NCI-H1048 (cell line): ENCODE measurements around the gene LMO4.

ENCODE experiments used
- DNase-seq: peaks from one replicate; lab custom pipeline; 2025; lab: John Stamatoyannopoulos, UW

Gene LMO4, protein sequence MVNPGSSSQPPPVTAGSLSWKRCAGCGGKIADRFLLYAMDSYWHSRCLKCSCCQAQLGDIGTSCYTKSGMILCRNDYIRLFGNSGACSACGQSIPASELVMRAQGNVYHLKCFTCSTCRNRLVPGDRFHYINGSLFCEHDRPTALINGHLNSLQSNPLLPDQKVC

DNA sequence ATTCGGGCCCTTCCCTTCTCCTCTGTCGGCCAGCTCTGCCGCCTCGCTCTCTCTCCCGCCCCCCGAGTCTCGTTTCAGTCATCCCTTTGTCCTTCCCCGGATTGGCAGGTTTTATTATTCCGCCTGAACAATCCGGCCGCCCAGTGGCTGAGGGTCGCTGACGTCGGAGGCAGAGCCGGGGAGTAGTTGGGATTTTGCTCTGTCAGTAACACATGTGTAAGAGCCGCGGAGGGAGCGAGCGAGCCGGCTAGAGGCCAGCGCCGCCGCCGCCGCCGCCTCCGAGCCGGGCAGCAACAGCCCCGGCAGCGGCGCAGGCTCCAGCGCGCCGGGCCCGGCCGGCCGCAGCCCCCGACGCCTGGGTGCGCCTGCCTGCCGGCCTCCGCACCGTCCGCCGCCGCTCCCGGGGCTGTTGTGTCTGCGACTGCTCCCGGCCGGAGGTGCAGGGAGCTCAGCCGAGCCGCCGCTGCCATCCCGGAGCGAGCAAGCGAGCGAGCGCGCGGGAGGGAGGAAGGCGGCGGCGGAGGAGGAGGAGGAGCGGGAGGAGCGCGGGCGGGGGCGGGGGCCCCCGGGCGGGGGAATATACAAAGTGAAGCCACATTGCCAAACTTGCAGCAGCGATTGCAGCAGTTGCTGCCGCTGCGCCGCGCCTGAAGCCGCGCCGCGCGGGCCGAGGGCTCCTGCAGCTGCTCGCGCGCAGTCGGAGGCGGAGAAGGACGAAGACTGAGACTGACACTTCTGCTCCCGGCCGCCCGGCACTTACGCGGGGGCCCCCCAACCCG lies at the start of gene LMO4:
Gene LMO4 (plus strand): TSS at position 609 of the 779 bp plus-strand sequence. CDS start 3,136 bp downstream, outside the sequence.
- DNase-seq: peak; percentile 94

DNA sequence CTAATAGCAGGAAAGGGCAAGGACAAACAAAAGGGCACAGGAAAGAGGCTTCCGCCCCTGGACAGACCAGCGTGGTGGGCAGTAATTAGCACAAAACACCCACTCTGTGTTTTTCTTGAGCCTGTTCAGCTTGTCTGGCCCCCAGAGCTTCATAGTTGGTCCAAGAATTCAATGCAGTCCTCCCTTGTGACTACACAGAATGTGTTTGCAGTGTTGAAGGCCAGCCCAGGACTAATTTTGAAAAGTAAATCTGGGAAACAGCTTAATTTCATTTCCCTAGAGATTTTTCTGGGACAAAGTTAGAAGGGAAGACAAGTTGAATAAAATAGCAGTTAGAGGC lies 49.2 kb upstream of the LMO4 start:
- DNase-seq: no peak

DNA sequence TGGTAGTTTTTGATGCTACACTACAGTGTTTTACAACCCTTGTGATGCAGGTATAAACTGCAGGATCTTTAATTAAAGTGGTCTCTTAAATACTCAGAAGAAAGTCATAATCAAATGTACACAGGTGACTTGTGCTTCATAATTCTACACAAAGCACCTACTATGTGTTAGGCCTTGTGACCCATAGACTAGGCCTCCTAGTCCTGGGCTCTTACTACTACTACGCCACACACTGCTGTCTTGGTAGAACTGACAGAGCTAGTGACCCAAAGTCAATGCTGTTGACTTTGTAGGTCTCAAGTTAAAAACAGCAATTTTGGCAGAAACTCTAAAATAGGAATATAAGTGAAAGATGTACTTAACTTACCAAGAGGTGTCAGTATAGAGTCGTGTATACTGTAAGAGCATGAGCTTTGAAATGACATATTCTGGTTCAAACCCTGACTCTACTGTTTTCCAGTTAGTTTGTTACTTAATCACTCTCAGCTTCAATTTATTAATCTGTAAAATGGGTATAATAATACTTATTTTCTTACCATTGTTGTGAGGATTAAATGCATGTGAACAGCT lies 48.6 kb upstream of the LMO4 start:
- DNase-seq: no peak

DNA sequence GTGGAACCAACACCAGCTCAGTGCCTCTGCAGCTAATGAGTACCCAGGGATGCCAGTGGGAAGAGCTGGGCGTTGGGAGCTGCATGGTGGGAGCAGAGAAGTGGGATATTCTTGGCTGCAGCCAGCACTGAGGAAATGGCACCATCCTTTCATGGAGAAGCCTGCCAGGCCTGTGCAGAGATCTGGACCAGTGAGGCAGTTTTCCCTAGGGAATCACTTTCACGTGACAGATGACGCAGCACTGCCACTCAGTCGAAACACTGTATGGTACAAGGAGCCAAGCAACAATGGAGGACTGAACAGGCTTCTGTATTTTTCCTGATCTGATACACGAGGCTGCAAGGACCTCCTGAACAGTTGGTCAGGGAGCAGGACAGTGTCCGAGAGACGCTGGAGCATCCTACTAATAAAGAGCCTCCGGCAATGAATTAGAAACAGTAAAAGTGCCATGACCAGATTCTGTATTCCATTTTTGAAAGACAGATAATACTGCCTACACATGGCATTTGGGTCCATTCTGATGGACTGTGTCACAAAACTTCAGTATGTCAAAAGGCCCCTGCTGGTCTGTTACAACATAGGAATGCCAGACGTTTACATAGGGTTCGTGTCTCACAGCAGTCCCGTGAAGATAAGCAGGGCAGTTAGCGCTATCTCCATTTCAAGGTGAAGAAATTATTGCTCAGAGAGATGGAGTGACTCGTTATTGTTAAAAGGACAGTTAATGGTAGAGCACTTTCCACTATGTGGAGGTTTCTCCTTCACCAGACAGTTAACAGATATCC lies 44.0 kb upstream of the LMO4 start:
- no peak for DNase-seq

DNA sequence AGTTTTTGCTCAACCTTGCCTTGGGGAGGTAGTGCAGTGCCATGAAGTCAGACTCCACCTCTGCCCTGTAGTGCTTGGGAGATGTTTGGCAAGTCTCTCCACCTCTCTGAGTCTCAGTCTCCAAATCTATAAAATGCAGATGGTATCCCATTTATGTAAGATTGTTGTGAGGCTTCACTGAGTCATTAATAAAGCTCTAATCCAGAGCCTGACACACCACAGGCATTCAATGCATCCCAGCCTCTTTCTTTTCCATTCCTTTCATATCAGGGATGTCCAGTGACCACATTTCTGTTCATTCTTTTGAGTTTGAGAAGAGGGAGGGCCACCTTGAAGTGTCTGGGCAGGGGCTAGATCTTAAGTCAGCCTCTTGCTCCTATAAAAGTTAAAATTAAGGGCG lies 37.6 kb upstream of the LMO4 start:
- no peak for DNase-seq

DNA sequence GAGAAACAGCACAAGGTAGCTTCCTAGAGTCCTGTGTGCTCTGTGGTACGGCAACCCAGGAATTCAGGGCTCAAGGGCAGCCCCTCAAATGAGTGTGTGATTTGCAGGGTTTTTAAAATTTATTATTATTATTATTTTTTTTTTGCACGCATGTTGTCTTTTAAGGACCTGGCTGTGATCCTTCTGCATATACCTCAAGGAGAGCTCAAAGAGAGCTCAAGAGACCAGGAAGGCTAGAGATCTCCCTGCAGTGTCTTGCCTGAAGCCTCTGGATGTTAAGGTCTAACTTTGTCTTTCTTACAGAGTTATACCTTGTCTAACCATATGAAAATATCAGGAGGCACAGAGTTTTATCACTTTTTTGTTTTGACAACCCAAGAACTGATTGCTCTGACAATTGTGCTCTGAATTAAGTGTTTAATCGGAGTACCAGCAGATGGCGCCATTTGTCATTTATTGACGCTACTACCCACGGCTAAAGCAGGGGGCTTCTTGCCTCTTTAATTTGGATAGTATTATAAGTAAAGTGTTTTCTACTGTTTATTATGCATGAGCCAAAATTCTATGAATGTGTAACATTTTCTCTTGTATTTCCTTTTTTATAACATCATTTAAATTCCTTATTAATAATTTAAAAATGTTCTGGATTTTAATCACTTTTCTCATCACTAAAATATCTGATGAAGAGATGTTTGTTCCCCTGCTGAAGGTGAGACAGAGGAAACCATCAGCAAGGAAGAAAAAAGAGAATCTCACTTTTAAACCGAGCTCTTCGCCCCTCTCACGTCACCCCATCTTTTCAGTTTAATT lies 35.8 kb upstream of the LMO4 start:
- DNase-seq: peak; percentile 5

DNA sequence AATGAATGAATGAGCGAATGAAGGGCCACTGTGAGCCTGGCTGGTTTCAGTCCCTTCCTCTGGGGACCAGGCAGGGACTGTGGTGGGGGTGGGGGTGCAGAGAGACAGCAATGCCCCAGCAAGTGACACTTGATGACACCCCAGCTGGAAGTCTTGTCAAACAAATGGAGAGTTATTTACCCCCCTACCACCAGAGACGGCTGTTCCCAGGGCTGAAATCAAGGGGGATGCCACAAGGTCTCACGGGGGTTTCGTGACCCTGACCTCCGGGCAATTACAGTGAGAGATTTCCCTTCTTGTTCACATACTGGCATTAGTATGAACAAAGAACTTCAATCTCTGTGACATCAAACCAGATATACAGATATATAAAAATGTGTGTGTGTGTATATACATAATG lies 34.0 kb upstream of the LMO4 start:
- DNase-seq: no peak

DNA sequence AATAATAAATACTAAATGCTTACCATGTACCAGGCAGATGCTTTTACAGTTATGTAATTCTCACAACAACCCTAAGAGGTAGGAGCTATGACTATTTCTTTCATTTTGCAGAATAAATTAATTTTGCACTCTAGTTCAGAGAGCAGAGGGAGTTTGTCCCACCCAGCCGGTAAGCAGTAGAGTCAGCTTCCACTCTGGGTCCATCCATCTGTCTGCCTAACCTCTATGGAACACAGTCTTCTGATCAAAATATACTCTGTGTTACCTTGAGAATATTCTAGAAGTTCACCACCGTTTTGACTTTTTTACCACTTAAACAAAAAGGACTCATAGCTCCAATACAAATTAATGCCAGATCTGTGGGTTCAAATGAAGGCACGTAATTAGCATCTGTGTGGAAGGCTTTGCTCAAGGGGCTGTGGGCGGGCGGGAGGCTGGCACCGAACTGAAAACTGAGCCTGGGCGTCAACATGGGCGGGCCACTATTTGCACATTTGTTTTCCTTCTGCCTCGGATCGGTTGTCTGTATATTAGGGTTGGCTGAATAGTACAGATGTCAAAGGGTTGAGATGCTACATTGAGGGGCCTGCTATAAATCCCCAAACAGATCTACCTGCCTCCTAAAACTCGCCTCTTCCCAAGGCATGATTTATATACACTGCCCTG lies 33.1 kb upstream of the LMO4 start:
- DNase-seq: no peak

DNA sequence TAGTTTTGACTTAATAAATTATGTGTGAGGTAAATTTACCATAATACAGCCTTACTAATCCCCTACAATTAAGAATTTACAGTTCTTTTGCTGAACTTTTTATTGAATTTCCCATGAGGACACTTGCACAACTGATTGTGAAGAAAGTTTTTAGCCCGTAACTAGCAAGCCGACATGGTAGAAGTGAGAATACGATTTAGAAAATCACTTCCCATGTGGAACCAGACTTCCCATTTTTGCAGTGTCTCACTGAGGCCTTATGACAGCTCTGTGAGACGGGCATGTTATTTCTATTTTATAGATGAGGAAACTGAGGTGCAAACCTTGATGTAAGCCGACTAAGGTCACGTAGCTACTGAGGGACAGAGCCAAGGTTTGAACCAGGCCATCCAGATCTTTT lies 32.5 kb upstream of the LMO4 start:
- no peak for DNase-seq

DNA sequence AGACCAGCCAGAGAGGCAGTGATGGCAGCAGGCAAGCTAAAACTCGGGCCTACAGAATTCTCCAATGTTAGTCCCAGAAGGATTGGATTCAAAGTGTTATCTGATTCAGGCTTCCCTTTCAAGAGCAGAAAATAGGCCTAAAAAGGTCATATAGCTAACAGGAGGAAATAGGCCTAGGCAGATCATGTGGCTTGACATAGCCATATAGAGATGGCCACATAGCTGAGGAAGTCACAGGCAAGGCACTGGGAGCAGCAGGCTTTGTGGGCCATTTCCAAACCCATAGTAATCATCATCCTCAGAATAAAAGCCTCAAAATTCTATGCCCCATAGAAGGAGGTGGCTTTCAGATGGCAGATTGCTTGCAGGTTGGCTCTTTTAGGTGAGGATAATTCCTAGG lies 29.0 kb upstream of the LMO4 start:
- DNase-seq: no peak

DNA sequence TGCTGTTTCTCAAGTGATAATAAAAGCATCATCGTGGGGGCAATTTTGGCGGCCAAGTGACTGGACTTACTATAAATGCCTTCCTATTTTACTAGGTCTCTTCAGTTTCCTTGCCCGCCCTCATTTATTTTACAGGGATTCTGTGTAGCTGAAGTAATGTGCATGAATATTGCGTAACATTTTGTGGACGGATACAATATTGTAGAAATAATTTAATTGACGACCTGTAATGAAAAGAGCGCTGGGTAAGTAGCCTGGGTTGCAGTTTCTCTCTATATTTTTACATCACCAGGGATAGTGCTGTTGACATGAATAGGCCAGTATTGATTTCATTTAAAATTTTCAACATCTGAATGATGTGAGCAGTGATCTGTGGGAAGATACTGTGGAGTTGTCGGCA lies 28.1 kb upstream of the LMO4 start:
- DNase-seq: no peak

DNA sequence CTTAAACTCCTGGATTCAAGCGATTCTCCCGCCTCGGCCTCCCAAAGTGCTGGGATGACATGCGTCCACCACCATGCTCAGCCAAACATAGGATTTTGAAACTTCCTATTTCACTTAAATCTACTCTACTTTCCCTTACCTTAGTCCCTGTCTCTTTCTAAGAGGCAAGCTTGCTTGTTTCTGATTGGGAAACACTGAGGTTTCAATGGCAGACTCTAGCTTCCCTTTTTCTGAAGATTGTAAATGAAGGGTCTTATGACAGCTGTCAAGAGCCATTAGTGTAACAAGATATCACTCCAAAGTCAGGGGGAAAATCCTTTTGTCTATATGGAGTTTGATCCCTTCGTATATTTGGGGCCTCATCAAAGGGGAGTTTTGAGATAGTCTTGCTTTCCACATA lies 23.5 kb upstream of the LMO4 start:
- DNase-seq: no peak

DNA sequence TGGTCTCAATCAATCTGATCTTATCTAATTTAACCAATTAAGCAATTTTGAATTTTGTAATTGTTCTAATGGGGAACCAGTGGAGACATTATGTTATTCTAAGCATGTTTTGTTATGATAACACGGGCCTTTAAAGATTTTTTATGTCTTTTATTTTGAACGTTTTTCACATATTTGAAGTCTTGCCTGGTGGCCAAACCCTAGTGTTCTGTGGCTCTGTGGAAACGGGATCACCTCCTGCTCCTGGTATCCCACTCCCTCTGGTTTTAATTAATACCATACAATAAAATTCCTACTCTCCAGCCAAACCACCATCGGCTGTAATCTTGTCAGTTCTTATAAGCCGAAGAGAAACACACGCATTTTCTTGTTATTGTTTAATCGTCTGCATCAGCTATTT lies 22.9 kb upstream of the LMO4 start:
- no peak for DNase-seq

DNA sequence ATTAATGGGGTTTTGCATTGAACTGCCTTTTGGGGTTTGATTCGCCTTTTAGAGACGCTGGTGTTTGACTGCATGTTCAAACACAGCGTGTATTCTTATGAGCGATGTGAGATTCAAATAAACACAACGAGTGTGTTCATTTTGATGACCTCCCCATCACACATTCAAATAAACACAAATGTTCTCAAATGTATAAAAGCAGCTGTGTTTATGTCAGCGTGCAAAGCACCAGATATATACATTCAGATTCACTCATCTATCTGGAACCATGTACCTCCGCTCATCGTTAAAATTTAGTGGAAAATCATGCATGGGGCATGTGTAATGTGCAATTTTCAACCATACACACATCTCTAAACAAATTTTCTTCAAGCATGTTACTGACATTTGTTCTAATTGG lies 21.4 kb upstream of the LMO4 start:
- no peak for DNase-seq

DNA sequence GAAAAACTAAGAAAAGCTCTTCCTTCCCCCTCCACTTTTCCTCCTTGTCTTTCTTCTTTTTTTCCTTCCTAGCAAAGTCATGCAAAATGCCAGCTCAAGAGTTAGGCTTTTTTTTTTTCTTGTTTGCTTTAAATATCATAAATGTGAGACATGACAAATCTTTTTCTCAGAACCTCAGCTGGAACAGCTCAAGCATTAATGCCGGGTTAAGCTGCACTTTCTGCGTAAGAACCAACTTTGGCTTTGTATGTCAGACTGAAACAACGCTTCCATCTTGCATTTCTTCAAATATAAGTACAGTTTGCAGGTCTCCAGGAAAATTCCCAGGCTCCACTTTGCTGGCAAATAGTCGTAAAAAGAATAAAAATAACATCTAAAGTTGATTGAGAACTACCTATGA lies 20.7 kb upstream of the LMO4 start:
- DNase-seq: no peak

DNA sequence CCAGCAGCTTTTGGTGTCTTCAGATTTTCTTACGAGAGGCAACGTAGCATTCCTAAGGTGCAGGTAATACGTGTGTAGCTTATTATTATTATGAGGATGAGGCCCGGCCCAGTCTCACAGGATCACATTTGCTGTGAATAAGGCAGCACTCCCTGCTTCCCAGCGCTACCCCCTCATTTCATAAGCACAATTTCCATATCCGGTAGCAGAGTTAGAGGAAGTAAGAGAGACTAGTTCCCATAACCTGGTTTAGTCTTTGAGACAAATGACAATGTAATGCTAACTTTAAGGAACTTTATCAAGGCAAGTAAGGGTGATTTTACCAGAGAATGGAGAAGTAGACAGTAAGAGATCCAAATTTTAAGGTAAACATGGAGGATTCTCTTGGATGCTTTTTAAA lies 14.6 kb upstream of the LMO4 start:
- no peak for DNase-seq

DNA sequence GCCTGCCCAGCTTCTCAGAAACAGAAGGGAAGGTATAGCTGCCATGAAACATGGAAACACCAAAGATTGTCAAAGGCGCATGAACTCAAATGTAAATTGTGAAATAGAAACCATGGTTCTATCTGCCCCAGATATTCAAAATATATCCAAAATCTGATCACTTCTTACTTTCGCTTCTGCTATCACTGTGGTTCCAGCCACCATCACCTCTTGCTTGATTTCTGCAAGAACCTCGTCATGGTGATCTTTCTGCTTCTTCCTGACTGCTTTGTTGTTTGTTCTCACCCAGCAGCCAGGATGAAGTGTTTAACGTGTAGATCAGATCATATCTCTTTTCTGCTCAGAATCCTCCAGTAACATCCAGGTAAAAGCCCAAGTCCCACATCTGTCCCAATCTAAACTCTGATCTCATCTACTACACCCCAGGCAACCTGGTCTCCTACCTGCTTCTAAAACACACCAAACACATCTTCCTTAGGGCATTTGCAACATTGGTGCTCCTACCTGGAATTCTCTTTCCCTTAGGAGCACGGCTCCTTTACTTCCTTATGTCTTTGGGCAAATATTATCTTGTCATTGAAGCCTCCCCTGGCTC lies 10.5 kb upstream of the LMO4 start:
- no peak for DNase-seq

DNA sequence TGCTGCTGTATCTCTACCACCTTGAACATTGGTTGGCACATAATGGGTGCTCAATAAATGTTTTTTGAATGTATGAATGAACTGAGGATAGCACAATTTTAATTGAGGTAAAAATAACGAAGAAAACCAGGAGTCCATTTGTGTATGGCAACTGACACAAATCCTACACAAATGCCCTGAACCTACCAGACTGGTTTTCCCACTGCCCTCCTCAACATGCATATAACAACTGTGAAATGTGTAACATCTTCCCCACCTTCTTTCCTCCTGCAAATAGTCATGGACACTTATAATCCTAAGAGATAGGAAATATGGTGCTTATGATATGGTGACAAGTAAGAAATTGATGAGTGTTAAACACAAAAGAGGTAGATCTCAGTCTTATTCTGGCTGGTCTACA lies 9.9 kb upstream of the LMO4 start:
- no peak for DNase-seq

DNA sequence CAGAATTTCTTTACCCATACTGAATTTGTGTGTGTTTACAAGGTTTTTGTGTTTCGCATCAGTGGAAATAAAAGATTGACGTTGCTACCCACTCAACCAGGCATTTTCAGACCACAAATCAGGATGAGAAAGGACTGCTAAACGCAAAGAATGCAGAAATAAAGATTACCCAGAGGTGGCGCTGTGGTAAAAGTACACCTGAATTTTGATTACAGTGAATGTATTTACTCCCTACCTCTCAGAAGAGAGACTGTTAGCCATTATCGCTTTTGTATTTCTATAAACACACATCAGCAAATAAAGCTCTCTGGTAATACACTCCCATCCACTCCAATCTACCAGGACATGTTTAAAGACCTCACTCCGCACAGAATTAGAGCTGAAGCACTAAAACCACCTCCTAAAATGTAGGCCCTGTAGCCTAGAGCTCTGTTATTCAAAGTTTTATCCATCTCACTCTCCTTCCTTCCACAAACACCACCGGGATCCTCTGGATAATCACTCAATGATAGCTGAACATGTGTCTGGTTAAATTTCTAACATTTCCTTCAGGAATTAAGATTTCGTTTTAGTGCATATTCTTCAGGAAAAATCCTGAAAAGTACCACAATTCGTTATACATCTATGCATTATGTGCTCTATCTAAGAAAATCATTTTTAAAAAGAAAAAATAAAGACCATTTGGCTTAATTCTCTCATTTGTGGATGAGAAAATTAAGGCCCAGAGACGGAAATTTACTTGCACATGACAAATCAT lies 2.5 kb upstream of the LMO4 start:
- DNase-seq: no peak
